Stimulated activated CD8-positive, alpha-beta memory T cell treated with anti-CD3 and anti-CD28 coated beads, Interleukin-7, amount 100 ng/mL, for 1 hour (primary cell): Measurements from ENCODE around the gene TBATA.

Source experiments
- DNase-seq, 2 donors: peaks; one replicate each; pipeline ENCODE4 v3.0.0-alpha.2; 2020; ENCODE audit warnings: low read depth in 2 of 2

Gene TBATA, protein sequence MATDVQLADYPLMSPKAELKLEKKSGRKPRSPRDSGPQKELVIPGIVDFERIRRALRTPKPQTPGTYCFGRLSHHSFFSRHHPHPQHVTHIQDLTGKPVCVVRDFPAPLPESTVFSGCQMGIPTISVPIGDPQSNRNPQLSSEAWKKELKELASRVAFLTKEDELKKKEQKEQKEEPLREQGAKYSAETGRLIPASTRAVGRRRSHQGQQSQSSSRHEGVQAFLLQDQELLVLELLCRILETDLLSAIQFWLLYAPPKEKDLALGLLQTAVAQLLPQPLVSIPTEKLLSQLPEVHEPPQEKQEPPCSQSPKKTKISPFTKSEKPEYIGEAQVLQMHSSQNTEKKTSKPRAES

DNA sequence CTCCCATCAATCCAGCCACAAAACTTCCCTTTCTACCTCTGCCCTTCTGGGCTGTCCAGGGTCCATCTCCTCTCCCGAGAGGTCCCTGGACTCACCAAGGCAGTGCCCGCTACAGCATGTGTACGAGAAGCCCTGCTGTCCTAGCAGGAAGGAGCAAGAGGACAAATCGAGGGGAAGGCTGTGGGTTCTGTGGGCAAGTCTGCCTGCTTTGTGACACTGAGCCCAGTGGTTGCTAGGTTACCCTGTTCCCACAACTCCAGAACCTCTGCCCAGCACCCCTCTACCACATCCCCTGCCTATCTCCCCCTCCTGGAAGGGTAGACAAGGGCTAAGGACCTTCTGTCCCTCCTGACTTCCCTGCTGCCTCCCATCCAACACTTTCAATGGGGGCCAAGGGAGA, at the start of gene TBATA:
TSS of gene TBATA (minus strand) at position 188 of the 400 bp plus-strand sequence. CDS start 1,998 bp downstream, outside the sequence.
- no peak for DNase-seq

DNA sequence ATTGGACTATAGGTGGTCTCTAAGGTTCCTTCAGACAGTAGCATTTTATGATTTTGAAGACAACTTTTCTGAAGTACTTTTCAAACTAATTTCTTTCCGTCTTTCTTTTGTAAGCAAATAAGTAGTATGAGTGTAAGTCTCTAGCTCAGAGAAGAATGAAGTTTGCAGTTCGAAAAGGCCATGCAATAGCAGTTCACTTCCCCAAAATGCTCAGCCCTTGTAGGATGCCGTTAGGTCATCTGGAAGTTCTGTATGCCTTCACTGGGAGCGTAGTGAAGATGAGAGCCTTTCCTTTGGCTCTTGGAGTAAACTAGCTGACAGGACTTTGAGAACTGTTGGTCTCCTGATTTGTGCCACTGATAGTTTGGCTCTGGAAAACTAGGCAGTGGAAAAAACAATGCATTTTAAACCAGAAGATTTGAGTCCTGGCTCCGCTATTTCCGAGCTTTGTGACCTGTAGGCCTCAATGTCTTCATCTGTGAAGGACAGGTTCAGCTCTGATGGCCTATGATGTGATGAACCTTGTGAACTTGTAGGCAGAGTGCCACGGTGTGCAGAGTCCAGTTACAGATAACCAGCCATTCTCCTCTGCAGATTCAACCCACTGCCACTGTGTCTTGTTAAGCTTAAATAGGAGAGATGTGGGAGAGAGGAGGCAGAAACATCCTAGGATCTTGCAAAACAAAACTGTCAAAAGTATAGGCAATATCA, 49.4 kb upstream of the TBATA start:
- DNase-seq = no peak

DNA sequence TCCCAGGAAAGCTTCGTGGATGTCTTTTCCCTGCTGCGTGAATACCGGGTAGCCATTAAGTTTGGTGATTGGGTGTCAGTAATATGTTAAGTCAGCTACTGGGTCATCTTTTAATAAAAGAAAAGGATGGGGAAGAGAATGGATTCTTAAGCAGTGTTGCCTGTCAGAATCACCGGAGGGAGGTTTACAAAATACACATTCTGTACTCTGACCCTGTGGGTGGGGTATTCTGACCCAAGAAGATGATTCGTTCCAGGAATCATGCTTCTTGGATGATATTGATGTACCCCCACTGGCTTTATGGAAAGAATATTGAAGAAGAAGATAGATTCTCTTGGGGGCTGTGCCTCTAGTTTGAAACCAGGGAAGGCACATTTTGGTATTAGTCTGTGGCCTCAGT, 48.8 kb upstream of the TBATA start:
- DNase-seq = no peak

DNA sequence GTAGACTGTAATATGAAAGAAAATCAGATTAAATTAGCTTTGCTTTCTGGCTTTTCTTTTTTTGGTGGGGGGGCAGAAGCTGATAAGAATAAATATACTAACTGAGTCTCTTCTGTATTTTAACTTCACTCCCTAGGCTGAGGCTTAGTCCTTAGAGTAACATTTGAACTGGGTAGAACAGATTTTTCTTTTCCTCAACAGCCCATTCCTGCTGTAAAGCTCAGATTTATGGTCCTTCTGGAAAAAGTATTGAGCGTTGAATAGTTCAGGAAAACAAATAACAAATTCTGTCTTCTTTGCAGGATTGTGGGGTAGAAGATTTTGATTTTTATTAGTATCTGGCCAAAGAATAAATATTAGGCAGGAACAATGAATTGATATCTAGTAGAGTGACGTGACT, 48.4 kb upstream of the TBATA start:
- DNase-seq = no peak

DNA sequence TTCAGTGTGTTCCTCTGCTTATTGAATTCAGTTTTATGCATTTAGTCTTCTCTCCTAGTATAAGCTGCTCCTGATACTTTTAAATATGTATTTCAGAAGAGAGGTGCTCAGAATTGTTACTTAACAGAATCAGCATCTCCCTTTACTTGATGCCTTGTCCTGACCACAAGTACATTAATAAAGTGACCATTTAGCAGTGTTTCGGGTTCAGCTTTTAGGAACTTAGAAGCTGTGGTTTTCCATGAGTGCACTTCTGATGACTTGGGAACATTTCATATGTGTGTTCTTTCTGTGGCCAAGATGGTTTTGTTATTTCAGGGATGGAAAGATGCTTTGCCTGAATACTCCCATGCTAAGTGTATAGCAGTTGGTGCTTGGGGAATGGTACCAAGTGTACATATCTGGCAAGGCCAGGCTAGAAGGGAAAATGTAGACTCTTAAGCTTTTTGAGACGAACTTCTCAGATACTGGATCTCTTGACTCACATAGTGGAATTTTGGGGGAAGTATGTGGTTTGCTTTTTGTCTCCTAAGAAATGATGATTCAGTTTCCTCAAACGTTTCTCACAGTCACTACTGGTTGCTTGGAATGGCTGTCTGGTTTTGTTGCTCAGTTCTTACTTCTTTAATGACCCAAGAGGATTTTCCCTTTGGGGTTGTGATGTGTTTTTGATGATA, 47.8 kb upstream of the TBATA start:
- no peak for DNase-seq

DNA sequence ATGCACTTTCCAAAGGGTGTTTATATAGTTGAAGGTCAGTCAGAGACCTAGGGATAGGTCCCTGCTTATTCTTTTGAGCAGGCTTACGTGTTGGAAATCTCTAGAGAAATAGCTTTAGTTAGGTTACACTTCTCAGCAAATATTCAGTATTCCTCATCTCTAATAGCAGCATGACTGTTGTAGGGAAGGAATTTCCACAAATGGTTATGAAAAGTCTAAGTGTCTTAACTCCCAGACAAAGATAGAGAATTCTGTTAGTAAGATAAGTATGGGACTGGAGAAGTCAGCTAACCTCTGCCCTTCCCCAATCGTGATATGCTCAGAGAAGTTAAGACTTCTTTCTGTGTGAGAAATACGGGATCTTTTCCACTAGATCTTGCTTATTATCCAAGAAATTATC, 47.0 kb upstream of the TBATA start:
- DNase-seq = no peak

DNA sequence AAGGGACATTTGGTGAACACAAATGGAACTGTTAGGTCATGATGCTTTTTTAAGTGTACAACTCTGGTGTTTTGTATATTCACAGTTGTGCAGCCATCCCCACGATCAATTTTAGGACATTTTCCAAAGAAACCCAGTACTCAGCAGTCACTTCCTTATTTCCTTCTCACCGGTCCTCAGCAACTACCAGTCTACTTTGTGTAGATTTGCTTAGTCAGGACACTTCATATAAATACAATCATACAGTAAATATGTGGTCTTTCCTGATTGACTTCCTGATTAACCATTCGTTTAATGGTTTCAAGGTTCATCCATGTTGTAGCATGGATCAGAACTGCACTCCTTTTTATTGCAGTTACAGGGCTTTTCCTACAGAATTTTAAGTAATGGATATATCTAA, 45.0 kb upstream of the TBATA start:
- DNase-seq = no peak

DNA sequence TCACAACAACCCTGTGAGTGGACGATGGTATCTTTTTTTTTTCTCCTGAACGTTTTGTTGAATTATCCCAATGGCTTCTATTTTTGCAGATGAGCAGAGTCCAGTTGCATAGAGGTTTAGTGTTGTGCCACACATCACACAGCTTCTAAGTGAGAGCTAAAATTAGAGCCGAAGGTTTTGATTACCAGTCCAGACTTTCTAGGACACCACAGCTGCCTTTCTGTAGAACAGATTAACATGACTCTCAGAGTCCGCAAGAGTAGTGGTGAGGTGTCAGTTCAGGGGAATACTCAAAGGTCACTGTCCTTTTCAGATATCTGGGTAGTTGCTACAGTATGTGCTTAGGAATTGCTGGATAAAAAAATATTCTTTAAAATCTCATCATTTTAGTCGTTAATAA, 44.4 kb upstream of the TBATA start:
- no peak for DNase-seq

DNA sequence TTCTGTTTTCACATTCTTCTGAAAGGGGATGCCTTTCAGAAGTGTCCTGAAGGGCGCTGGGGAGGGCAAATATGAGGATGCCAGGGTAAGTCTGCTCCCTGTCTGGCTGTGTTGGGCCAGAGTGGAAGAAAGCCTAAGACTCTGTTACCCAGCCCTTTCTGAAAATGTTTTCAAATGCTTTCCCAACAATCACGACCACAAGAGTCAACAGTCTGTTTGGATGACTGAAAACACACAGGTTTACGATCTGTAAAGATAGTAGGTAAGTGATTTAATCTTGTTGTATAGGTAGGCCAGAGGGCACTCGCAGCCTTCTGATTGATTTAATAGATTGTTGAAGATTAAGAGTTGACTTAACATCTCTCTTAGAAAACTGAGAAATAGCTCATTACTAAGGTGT, 43.7 kb upstream of the TBATA start:
- no peak for DNase-seq

DNA sequence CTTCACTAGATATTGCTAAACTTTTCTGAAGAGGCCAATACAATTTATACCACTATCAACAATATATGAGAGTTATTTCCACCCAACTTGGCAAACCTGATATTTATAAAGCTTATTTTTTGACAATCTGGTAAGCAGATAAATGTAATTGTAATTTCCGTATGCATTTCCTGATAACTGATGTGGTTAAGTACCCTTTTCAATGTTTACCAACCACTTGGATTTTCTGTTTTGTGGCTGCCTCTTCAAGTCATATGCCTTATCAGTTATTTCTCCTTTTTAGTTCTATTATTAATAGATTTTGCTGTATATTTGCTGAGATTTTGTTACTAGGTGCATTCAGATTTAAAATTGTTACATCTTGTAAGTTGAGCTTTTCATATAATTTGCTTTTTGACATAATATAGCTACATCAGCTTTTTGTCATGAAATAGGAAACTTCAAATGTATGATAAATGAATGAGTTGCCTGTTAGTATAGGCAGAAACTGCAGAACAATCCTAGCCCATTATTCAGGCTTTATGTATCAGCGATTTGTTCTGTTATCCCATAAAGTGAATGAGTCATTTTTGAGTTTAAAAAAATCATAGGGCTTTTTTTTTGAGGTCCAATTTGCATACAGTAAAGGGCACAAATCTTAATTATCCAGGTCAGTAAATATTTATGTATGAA, 42.0 kb upstream of the TBATA start:
- DNase-seq = no peak

DNA sequence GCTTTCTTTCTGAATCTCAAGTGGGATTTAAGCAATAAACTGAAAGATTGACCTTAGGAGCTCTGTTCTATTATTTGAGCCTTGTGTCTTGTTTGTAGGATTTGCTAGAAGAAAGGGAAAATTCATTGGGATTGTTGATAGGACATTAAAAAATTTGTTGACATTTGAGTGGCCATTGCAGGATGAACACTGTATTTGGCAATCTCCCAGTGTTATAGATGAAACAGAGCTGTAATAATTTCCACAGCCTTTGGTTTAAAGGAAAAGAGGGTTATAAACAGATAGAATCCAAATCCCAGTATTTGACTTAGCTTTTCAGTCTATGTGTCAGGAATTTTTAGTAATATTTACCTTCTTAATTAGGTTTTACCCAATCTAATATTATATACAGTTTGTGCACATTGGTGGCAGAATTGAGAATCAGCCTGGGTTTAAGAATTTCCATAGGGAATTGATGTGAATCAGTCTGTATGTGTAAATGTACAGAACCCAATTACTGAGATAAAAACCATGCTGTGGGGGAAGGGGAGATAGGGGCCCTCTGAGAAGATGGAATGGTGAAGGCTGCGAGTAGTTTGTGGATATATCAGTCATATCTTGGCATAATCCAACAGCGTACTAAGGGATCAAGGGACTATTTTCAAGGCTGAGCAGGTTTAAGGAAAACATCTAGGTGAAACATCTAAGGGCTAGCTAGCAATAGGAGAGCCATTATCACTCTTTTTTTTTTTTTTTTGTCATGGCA, 37.1 kb upstream of the TBATA start:
- DNase-seq = no peak

DNA sequence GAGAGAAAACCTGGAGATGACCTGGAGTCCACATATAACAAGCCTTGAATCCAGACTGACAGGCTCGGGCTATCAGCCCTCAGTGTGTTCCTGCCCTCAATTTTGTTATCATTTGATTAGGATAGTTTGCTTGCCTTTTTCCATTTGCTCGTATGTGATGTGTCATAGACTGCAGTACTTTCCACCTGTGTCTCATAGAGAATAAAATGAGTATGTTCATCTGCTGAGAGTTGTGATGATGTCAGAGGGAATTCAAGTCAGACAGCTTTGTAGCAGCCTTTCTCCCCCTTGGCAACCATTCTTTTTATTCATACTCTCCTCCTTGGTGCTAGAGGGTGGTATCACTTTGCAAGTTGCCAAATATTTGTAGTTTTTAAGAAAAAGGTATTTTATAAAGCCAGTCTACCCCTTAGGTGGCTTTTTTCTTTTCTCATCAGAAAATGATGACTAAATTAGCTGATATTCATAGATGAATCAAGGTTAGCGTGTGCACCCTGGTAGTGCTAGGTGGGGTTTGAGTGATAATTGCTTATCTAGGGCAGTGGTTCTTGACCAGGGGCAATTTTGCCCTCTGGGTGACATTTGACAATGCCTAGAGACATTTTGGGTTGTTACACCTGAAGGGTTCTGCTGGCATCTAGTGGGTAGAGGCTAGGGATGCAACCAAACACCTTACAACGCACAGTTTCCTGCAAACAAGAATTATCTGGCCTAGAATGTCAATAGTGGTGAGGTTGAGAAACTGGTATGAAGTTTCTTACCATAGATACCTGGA, 36.0 kb upstream of the TBATA start:
- DNase-seq = no peak

DNA sequence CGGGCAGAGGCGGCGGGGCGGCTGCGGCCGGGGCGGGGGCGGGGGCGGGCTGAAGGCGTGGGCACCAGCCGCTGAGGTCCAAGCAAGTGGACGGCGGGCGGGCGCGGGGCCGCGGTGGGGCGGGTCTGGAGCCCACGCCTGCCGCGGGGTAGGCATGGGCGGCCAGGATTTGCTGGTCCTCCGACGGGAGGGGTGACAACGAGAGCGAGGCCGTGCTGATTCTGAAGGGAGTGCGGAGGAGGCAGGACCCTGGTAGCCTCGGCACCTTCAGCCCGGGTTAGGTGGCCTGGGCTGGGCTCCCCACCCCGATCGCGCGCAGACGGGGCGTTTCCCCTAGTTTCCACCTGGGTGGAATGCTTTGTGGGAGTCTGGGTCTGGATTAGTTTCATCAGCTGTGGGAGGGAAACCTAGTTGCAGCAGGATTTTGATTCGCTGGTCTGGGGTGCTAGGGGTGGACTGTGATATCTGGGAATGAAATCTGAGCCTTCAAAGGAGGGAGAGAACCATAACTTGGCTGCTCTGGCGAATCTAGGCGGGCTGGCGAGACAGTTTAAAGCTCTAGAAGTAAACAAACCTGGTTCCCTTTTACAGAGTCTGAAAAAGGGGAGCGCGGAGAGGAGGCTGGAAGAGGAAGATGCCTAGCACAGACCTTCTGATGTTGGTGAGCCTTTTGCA, 31.2 kb upstream of the TBATA start:
- DNase-seq = no peak

DNA sequence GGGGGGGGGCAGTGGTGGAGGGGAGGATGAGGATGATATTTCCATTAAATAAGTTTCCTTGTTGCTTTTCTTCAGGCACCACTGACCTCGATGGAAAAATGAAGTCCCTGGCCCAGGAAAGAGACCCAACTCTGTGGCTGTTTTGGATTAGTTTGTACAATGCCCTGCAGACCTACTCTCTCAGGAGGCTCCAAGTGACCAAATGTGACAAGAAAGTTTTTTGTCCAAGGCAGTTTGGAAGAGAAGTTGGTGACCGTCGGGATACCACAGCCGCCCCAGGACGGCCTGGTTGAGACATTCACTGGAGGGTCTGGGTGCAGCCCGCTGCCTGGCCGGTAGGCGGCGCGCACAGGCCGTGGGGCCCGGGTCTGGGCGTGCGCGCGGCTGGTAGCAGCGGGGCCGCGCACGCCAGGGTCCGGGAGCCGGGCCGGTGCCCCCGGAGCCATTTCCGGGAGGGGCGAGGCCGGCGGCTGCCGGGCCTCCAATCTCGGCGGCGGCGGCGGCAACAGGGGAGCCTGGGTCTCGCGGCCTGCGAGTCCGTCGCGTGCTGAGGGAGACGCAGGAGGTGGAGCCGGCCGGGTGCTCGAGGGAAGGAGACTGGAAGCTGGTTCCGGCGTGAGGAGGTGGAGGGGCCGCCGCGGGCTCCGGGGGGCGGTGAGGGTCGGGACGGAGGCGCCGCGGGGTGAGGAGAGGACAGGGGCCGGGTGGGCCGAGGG, 30.5 kb upstream of the TBATA start, which contains the start of gene SGPL1:
TSS of gene SGPL1 (plus strand) at position 445 of the 716 bp plus-strand sequence. CDS start 906 bp downstream, outside the sequence.
- DNase-seq = peak; percentile 67 to 79

DNA sequence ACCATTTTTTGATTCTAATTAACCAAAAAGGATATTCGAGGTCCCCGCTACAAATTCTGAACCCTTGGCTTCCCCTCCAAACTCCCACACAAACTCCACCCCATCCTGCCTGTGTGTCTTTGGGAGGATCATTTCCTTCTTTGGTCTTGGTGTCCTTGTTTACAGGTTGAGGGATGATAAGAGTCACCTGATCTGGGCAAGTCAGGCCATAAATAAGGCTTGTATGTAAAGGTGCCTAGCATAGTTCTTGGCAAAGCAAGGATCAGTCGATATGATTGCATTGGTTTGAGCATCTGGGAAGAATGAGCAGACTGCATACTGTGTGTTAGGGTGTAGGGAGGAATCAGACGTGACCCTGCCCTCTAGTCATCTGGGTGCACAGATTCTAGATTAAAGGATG, 28.9 kb upstream of the TBATA start:
- no peak for DNase-seq

DNA sequence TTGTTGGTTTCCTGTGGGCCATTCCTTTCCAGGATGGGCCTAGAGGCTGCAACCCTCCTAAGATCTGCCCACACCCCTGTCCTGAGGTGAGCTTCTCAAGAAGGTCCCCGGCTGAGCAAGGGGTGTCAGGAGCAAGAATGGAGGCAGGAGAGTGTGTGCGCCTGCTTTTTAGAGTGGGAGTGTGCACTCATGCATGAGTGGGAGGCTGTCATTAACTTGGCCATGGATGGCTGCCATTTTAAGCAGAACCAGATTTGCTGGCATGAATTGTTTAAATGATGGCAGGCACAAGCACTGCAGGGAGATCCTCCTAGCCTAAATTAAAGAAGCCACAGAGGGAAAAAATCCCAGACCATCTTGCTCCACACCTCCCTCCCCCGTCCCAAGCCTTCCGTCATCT, 27.6 kb upstream of the TBATA start:
- no peak for DNase-seq

DNA sequence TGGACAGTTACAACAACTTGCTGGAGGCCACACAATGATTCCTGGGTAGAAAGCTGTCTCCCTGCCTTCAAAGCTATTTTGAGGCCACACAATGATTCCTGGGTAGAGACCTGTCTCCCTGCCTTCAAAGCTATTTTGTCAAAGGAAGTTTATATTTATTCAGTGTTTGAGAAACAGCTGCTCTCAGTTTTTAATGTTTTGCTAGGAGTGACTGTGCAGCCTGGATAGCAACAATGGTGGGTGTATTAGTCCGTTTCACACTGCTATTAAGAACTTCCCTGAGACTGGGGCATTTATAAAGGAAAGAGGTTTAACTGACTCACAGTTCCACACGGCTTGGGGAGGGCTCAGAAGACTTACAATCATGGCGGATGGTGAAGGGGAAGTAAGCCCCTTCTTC, 26.7 kb upstream of the TBATA start:
- no peak for DNase-seq

DNA sequence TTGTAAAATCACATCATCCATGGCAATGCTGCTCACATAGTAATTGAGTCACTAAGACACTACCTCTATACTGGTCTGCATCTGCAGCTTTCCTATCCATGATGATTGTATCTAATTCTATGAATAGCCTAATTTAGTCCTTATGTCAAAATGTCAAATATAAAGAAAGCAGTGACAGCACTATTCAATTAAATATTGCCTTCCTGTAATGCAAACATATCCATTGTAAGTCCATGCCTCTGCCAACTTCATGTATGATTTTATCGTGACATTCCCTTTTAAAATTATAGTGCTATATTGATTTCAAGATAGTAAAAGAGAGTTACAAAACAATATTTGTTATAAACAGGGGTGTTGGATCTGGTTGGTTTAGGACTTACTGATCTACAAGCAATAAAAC, 25.8 kb upstream of the TBATA start:
- DNase-seq = no peak

DNA sequence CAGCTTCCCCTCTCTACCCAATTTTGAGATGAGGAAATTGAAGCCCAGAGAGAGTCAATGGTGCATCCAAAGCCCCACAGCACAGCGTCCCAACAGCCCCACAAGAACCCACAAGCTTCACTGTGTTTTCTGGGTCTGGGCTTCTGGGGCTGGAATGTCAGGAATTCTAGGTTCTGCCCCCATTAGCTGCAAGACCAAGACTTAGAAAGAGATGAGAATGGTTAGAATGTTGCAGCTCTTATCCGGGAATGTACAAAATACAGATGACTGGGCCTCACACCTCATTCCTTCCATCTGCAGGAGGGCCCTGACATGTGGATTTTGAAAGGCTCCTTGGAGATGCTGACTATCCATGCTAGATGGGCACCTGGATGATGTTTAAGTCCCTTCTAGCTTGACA, 24.5 kb upstream of the TBATA start:
- DNase-seq = no peak
